CD14-positive monocyte (primary cell): ENCODE data around the gene TUT1. TPM values are rescaled to one million over a fixed set of nuclear protein-coding genes. Genes with fewer than 3 reads are reported as not detected.

Experiments
- DNase-seq, 3 donors: peaks; one replicate each; pipeline ENCODE4 v3.0.0-alpha.2; 2011 to 2022
- H2AFZ ChIP-seq: 2 replicates; pipeline ENCODE4 v1.6.0; 2012; ENCODE audit warnings: mild to moderate bottlenecking, low read depth, low read length, inconsistent platforms; ENCODE audit not compliant: insufficient read depth, poor library complexity, severe bottlenecking
- H3K27ac ChIP-seq, 2 donors: 1 replicate in 1 of 2; 2 replicates in 1 of 2; pipeline ENCODE4 v1.5.1; 2012 to 2013; ENCODE audit warnings: low read length in 2 of 2, control low read depth in 1 of 2, inconsistent platforms in 1 of 2, low read depth in 1 of 2, mild to moderate bottlenecking in 1 of 2
- H3K27me3 ChIP-seq, 2 donors: one replicate each; pipeline versions ENCODE4 v1.6.0 to v1.6.1; 2011 to 2013; ENCODE audit warnings: low read length in 2 of 2; ENCODE audit not compliant: control insufficient read depth in 2 of 2, insufficient read depth in 2 of 2
- H3K36me3 ChIP-seq, 2 donors: replicated peaks in 1 of 2; 1 replicate in 1 of 2; 2 replicates in 1 of 2; pipeline versions ENCODE4 v1.5.1 to v1.6.1; 2012 to 2013; ENCODE audit warnings: low read length in 2 of 2, control low read depth in 1 of 2, inconsistent platforms in 1 of 2, mild to moderate bottlenecking in 1 of 2; ENCODE audit not compliant: insufficient read depth in 2 of 2, control insufficient read depth in 1 of 2
- H3K4me1 ChIP-seq, 2 donors: 1 replicate in 1 of 2; 2 replicates in 1 of 2; pipeline versions ENCODE4 v1.5.1 to v1.6.1; 2012 to 2013; ENCODE audit warnings: low read length in 2 of 2, control low read depth in 1 of 2, inconsistent platforms in 1 of 2, mild to moderate bottlenecking in 1 of 2, moderate library complexity in 1 of 2; ENCODE audit not compliant: insufficient read depth in 2 of 2, control insufficient read depth in 1 of 2
- H3K4me2 ChIP-seq: replicated peaks from 2 replicates; pipeline ENCODE3; 2012; ENCODE audit warnings: low read length, moderate library complexity, mild to moderate bottlenecking; ENCODE audit not compliant: poor library complexity, severe bottlenecking; ENCODE audit errors: extremely low read depth
- H3K4me3 ChIP-seq, 3 experiments: fragments of 200-600 bp in 1 of 3; sonication (generic) in 1 of 3; replicated peaks in 1 of 3; 1 replicate in 2 of 3; 2 replicates in 1 of 3; pipeline ENCODE4 v1.5.1; 2011 to 2013; ENCODE audit warnings: low read length in 3 of 3, mild to moderate bottlenecking in 3 of 3, control low read depth in 2 of 3, low read depth in 2 of 3, inconsistent platforms in 1 of 3, moderate library complexity in 1 of 3
- H3K79me2 ChIP-seq: 2 replicates; pipeline ENCODE4 v1.6.0; 2012; ENCODE audit warnings: mild to moderate bottlenecking, control low read depth, inconsistent platforms, low read length, moderate library complexity; ENCODE audit not compliant: insufficient read depth
- H3K9ac ChIP-seq: 2 replicates; pipeline ENCODE4 v1.6.0; 2017; ENCODE audit warnings: low read length, mild to moderate bottlenecking; ENCODE audit not compliant: insufficient read depth, poor library complexity, severe bottlenecking
- H3K9me3 ChIP-seq, 2 donors: replicated peaks in 1 of 2; 1 replicate in 1 of 2; 2 replicates in 1 of 2; pipeline versions ENCODE4 v1.5.1 to v1.6.1; 2012 to 2013; ENCODE audit warnings: low read length in 2 of 2, control low read depth in 1 of 2; ENCODE audit not compliant: control insufficient read depth in 1 of 2, insufficient read depth in 1 of 2
- H4K20me1 ChIP-seq: 2 replicates; pipeline ENCODE4 v1.6.0; 2012; ENCODE audit warnings: mild to moderate bottlenecking, low read length, control low read depth, moderate library complexity; ENCODE audit not compliant: insufficient read depth
- H3K27ac Mint-ChIP-seq, 7 donors: one replicate each; pipeline ENCODE4 v1.8.0; 2020; ENCODE audit warnings: mild to moderate bottlenecking in 7 of 7, mixed read lengths in 7 of 7, moderate library complexity in 6 of 7, inconsistent platforms in 2 of 7
- H3K27me3 Mint-ChIP-seq, 3 donors: one replicate each; pipeline ENCODE4 v1.8.0; 2021 to 2022; ENCODE audit warnings: low read depth in 3 of 3, mild to moderate bottlenecking in 3 of 3, mixed read lengths in 3 of 3, moderate library complexity in 3 of 3, inconsistent platforms in 1 of 3
- H3K36me3 Mint-ChIP-seq, 2 donors: one replicate each; pipeline ENCODE4 v1.8.0; 2020; ENCODE audit warnings: mixed read lengths in 2 of 2, inconsistent platforms in 1 of 2, mild to moderate bottlenecking in 1 of 2
- H3K4me1 Mint-ChIP-seq: one replicate; pipeline ENCODE4 v1.8.0; 2020; ENCODE audit warnings: mild to moderate bottlenecking, mixed read lengths
- H3K4me3 Mint-ChIP-seq, 2 donors: one replicate each; pipeline ENCODE4 v1.8.0; 2020; ENCODE audit warnings: mild to moderate bottlenecking in 2 of 2, mixed read lengths in 2 of 2, moderate library complexity in 1 of 2
- H3K9me3 Mint-ChIP-seq, 7 donors: one replicate each; pipeline ENCODE4 v1.8.0; 2020 to 2022; ENCODE audit warnings: mixed read lengths in 7 of 7, mild to moderate bottlenecking in 6 of 7, moderate library complexity in 6 of 7, inconsistent platforms in 2 of 7
- WGBS: methylation state at CpG from one replicate; pipeline ENCODE4 v1.1.5; 2013; ENCODE audit warnings: missing lambda C conversion rate; ENCODE audit not compliant: insufficient coverage; 5-methylcytosine and 5-hydroxymethylcytosine counted together
- intact Hi-C, 2 donors: fragments of 100-400 bp; cut with micrococcal nuclease; formaldehyde crosslinking; loops; one replicate each; pipeline versions ENCODE4 v1.15.0 to v1.15.1; 2023
- polyA plus RNA-seq, 3 donors: library from polyadenylated mRNA; depleted of rRNA in 1 of 3; unstranded in 2 of 3; stranded (reverse) in 1 of 3; fragments of 300-500 nt in 2 of 3; fragments of >200 nt in 1 of 3; fragmentation: Illumina TruSeq in 2 of 3; gene quantifications; 1 replicate in 2 of 3; 2 replicates in 1 of 3; pipeline ENCODE4 v1.2.3, GENCODE V29; 2012 to 2021
- TF ChIP-seq, protein P1 (sequence below): fragments of 200-600 bp; IDR thresholded peaks from one replicate; pipeline ENCODE4 v1.8.0; 2022; ENCODE audit warnings: antibody characterized with exemption, mild to moderate bottlenecking

Gene TUT1
- polyA plus RNA-seq, 3 donors: 1.8 to 16.3 (median 2.1) TPM

- H3K9ac ChIP-seq: peak within 1 kb of the TSS; percentile 97
- peak within 1 kb of the TSS; percentile 79 to 86 for H3K27ac ChIP-seq
- intact Hi-C loops: loop anchor here in 1 of 2 donors (5.0 kb wide), 1 partner anchor 46 kb away; the partner anchor contains the start of gene GANAB
- peaks cover 43% of the 10 kb centered on the region for H3K79me2 ChIP-seq
- Mint-ChIP-seq H3K4me1 (peaks cover 53% of the 10 kb centered on the region), H3K27me3 (no peaks in the 10 kb centered on the region), H3K9me3 (no peaks in the 10 kb centered on the region), H3K36me3 (peaks cover 61 to 65% of the 10 kb centered on the region in 2 donors), H3K27ac (peak within 1 kb of the TSS; percentile 85 to 92 (median 88)), H3K4me3 (peak within 1 kb of the TSS; percentile 92 to 96)
- WGBS: under 1% methylated on average over 83 of the region's 83 CpGs
- peak within 1 kb of the TSS; percentile 81 to 98 (median 93) for H3K4me3 ChIP-seq
- peak within 1 kb of the TSS; percentile 98 for H3K4me2 ChIP-seq
- peaks cover 42 to 52% of the 10 kb centered on the region in 2 donors for H3K36me3 ChIP-seq
- H3K4me1 ChIP-seq: peaks cover 39 to 49% of the 10 kb centered on the region in 2 donors
- H4K20me1 ChIP-seq: peaks cover 37% of the 10 kb centered on the region
- H3K27me3 ChIP-seq: no peaks in the 10 kb centered on the region
- peak within 1 kb of the TSS; percentile 93 for H2AFZ ChIP-seq
- H3K9me3 ChIP-seq: no peaks in the 10 kb centered on the region
- TF ChIP-seq, protein P1, sequence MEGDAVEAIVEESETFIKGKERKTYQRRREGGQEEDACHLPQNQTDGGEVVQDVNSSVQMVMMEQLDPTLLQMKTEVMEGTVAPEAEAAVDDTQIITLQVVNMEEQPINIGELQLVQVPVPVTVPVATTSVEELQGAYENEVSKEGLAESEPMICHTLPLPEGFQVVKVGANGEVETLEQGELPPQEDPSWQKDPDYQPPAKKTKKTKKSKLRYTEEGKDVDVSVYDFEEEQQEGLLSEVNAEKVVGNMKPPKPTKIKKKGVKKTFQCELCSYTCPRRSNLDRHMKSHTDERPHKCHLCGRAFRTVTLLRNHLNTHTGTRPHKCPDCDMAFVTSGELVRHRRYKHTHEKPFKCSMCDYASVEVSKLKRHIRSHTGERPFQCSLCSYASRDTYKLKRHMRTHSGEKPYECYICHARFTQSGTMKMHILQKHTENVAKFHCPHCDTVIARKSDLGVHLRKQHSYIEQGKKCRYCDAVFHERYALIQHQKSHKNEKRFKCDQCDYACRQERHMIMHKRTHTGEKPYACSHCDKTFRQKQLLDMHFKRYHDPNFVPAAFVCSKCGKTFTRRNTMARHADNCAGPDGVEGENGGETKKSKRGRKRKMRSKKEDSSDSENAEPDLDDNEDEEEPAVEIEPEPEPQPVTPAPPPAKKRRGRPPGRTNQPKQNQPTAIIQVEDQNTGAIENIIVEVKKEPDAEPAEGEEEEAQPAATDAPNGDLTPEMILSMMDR: no peak
- DNase-seq: peak; percentile 97
Observed at GRCh38 chr11:62601372-62602140, 10.2 kb upstream of the TUT1 start, which contains the start of gene MTA2. TSS of gene MTA2 (minus strand) at chr11:62601865. CDS start at chr11:62601450, 415 bp downstream.

DNA sequence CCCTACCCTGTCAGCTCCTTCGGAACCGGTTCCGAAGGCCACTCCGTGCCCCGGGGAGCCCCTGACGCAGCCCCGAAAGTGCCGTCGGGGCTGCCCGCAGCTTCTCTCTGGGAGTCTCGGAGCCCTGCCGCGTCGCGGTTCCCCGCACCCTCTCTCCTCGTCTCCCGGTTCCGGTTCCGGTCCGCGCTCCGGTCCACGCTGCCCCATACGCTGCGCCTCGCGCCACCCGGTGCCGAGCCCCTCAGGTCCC lies 9.7 kb upstream of the TUT1 start:
- H3K27ac ChIP-seq: peak overlapping the region; percentile 79 to 86
- DNase-seq: peak in 2 of 3 donors; percentile 28 to 45
- Mint-ChIP-seq H3K36me3 (peaks cover 61 to 65% of the 10 kb centered on the region in 2 donors), H3K27me3 (no peaks in the 10 kb centered on the region), H3K4me1 (peaks cover 51% of the 10 kb centered on the region), H3K27ac (peak overlapping the region; percentile 82 to 91 (median 87)), H3K4me3 (peak overlapping the region; percentile 92 to 96), H3K9me3 (no peaks in the 10 kb centered on the region)
- H3K36me3 ChIP-seq: peaks cover 44 to 53% of the 10 kb centered on the region in 2 donors
- no peaks in the 10 kb centered on the region for H3K9me3 ChIP-seq
- intact Hi-C loops: loop anchor here in 1 of 2 donors (5.0 kb wide), 1 partner anchor 46 kb away; the partner anchor contains the start of gene GANAB
- peak overlapping the region; percentile 97 for H3K9ac ChIP-seq
- peaks cover 39 to 49% of the 10 kb centered on the region in 2 donors for H3K4me1 ChIP-seq
- WGBS: 0% methylated on average over 30 of the region's 30 CpGs
- H4K20me1 ChIP-seq: peaks cover 42% of the 10 kb centered on the region
- peak overlapping the region; percentile 98 for H3K4me2 ChIP-seq
- peak overlapping the region; percentile 93 for H2AFZ ChIP-seq
- no peaks in the 10 kb centered on the region for H3K27me3 ChIP-seq
- peak overlapping the region; percentile 81 to 98 (median 93) for H3K4me3 ChIP-seq
- TF ChIP-seq, protein P1: no peak
- peaks cover 43% of the 10 kb centered on the region for H3K79me2 ChIP-seq
